MM.1S (cell line): ENCODE data around the gene LNX1.

Source experiments
- DNase-seq: peaks from one replicate; pipeline ENCODE4 v3.0.0-alpha.2; 2015
- H2AFZ ChIP-seq: fragments of 300-600 bp; sonication (generic); 2 replicates; pipeline ENCODE4 v1.6.0; 2016; ENCODE audit warnings: antibody characterized with exemption, low read length
- H3F3A ChIP-seq: fragments of 300-600 bp; sonication (generic); 2 replicates; pipeline ENCODE4 v1.6.1; 2016; ENCODE audit warnings: mild to moderate bottlenecking, antibody characterized with exemption, low read length, moderate library complexity, mixed read lengths; ENCODE audit not compliant: insufficient read depth
- H3K27ac ChIP-seq: fragments of 300-600 bp; sonication (generic); 2 replicates; pipeline ENCODE4 v1.5.1; 2016; ENCODE audit warnings: mild to moderate bottlenecking, low read length
- H3K27me3 ChIP-seq: fragments of 300-600 bp; sonication (generic); replicated peaks from 2 replicates; pipeline ENCODE4 v1.6.0; 2016; ENCODE audit warnings: low read length; ENCODE audit not compliant: insufficient read depth
- H3K36me3 ChIP-seq: fragments of 300-600 bp; sonication (generic); replicated peaks from 2 replicates; pipeline ENCODE4 v1.6.1; 2016; ENCODE audit warnings: mild to moderate bottlenecking, low read length, mixed read lengths; ENCODE audit not compliant: insufficient read depth
- H3K4me1 ChIP-seq: fragments of 300-600 bp; sonication (generic); 2 replicates; pipeline ENCODE4 v1.6.1; 2016; ENCODE audit warnings: low read length, mixed read lengths
- H3K4me2 ChIP-seq: fragments of 300-600 bp; sonication (generic); 2 replicates; pipeline ENCODE4 v1.6.0; 2016; ENCODE audit warnings: low read depth, low read length
- H3K4me3 ChIP-seq: fragments of 300-600 bp; sonication (generic); 2 replicates; pipeline ENCODE4 v1.5.1; 2016; ENCODE audit warnings: low read length, mixed read lengths
- H3K79me2 ChIP-seq: fragments of 300-600 bp; sonication (generic); 2 replicates; pipeline ENCODE4 v1.6.1; 2016; ENCODE audit warnings: mixed run types, low read length, mixed read lengths
- H3K9ac ChIP-seq: fragments of 300-600 bp; sonication (generic); 2 replicates; pipeline ENCODE4 v1.6.1; 2016; ENCODE audit warnings: low read length, mixed read lengths
- H3K9me2 ChIP-seq: fragments of 300-600 bp; sonication (generic); replicated peaks from 2 replicates; pipeline ENCODE4 v1.6.1; 2016; ENCODE audit warnings: mild to moderate bottlenecking, low read length, mixed read lengths; ENCODE audit not compliant: insufficient read depth
- H3K9me3 ChIP-seq: fragments of 300-600 bp; sonication (generic); replicated peaks from 2 replicates; pipeline ENCODE4 v1.6.1; 2016; ENCODE audit warnings: mild to moderate bottlenecking, low read length, mixed read lengths; ENCODE audit not compliant: insufficient read depth
- H4K20me1 ChIP-seq: fragments of 300-600 bp; sonication (generic); 2 replicates; pipeline ENCODE4 v1.6.1; 2016; ENCODE audit warnings: mild to moderate bottlenecking, low read length, moderate library complexity, mixed read lengths; ENCODE audit not compliant: insufficient read depth
- CTCF ChIP-seq: fragments of 300-600 bp; sonication (generic); IDR thresholded peaks from 2 replicates; pipeline ENCODE4 v1.5.1; 2016; ENCODE audit warnings: antibody characterized with exemption, low read length, mixed read lengths
- EZH2 ChIP-seq: fragments of 300-600 bp; sonication (generic); optimal IDR thresholded peaks from 2 replicates; pipeline ENCODE3; 2017; ENCODE audit warnings: low read depth, mild to moderate bottlenecking, antibody characterized with exemption, low read length, mixed read lengths
- EZH2phosphoT487 ChIP-seq: fragments of 300-600 bp; sonication (generic); IDR thresholded peaks from 2 replicates; pipeline ENCODE4 v1.6.1; 2018; ENCODE audit warnings: antibody characterized with exemption, low read length

Gene LNX1

GRCh38 chr4:53510321-53510720, 81.0 kb downstream of the LNX1 start:
- H3K79me2 ChIP-seq, result no peaks in the 10 kb centered on the region
- no peak overlapping the region for H3K27ac ChIP-seq
- no peaks in the 10 kb centered on the region for H3F3A ChIP-seq
- no peaks in the 10 kb centered on the region for H4K20me1 ChIP-seq
- no peak overlapping the region for H3K9ac ChIP-seq
- no peak overlapping the region for H3K4me2 ChIP-seq
- H3K36me3 ChIP-seq, result no peaks in the 10 kb centered on the region
- no peaks in the 10 kb centered on the region for H3K27me3 ChIP-seq
- H3K4me3 ChIP-seq, result no peak overlapping the region
- DNase-seq, result no peak
- H3K4me1 ChIP-seq, result no peaks in the 10 kb centered on the region
- H3K9me3 ChIP-seq, result no peaks in the 10 kb centered on the region
- TF ChIP-seq EZH2phosphoT487, result no peak
- TF ChIP-seq EZH2, result no peak
- TF ChIP-seq CTCF, result no peak
- no peaks in the 10 kb centered on the region for H3K9me2 ChIP-seq
- H2AFZ ChIP-seq, result no peak overlapping the region

GRCh38 chr4:53508446-53508845, 82.8 kb downstream of the LNX1 start:
- no peaks in the 10 kb centered on the region for H4K20me1 ChIP-seq
- no peak overlapping the region for H3K4me2 ChIP-seq
- H3K4me3 ChIP-seq, result no peak overlapping the region
- no peak overlapping the region for H3K9ac ChIP-seq
- H3K27ac ChIP-seq, result no peak overlapping the region
- H3K9me3 ChIP-seq, result no peaks in the 10 kb centered on the region
- no peak for DNase-seq
- TF ChIP-seq EZH2 (no peak), CTCF (no peak), EZH2phosphoT487 (no peak)
- no peaks in the 10 kb centered on the region for H3K79me2 ChIP-seq
- H3F3A ChIP-seq, result no peaks in the 10 kb centered on the region
- no peak overlapping the region for H2AFZ ChIP-seq
- no peaks in the 10 kb centered on the region for H3K36me3 ChIP-seq
- no peaks in the 10 kb centered on the region for H3K9me2 ChIP-seq
- no peaks in the 10 kb centered on the region for H3K27me3 ChIP-seq
- no peaks in the 10 kb centered on the region for H3K4me1 ChIP-seq

- H3K27ac ChIP-seq, result no peak overlapping the region
- H3K9me2 ChIP-seq, result no peaks in the 10 kb centered on the region
- no peaks in the 10 kb centered on the region for H3K4me1 ChIP-seq
- no peak for TF ChIP-seq CTCF
- no peak for TF ChIP-seq EZH2phosphoT487
- TF ChIP-seq EZH2, result no peak
- H3F3A ChIP-seq, result no peaks in the 10 kb centered on the region
- DNase-seq, result no peak
- no peak overlapping the region for H3K9ac ChIP-seq
- H4K20me1 ChIP-seq, result no peaks in the 10 kb centered on the region
- no peak overlapping the region for H3K4me2 ChIP-seq
- H2AFZ ChIP-seq, result no peak overlapping the region
- H3K4me3 ChIP-seq, result no peak overlapping the region
- no peaks in the 10 kb centered on the region for H3K27me3 ChIP-seq
- no peaks in the 10 kb centered on the region for H3K79me2 ChIP-seq
- H3K36me3 ChIP-seq, result no peaks in the 10 kb centered on the region
- no peaks in the 10 kb centered on the region for H3K9me3 ChIP-seq
These were observed 83.5 kb downstream of the LNX1 start for GRCh38 chr4:53507671-53508286.
